Uterus (tissue), 2 donors: ENCODE data around the gene ELMO1.

Experiments
- CTCF ChIP-seq, 4 experiments: fragments of 200-600 bp in 2 of 4; fragments of 450-650 bp in 2 of 4; sonication (generic) in 2 of 4; IDR thresholded peaks; one replicate each; pipeline ENCODE4 v1.5.1; 2016 to 2019; ENCODE audit warnings: antibody characterized with exemption in 4 of 4, mild to moderate bottlenecking in 2 of 4, moderate library complexity in 1 of 4
- POLR2A ChIP-seq, 2 donors: fragments of 450-650 bp; IDR thresholded peaks; one replicate each; pipeline ENCODE4 v1.6.1; 2016; ENCODE audit warnings: antibody characterized with exemption in 2 of 2, mild to moderate bottlenecking in 1 of 2, moderate library complexity in 1 of 2

GRCh38 chr7:37249240-37249639 lies 199.4 kb downstream of the ELMO1 start:
- TF ChIP-seq CTCF (IDR thresholded peaks at IDR 0.05) = no peak
- TF ChIP-seq POLR2A (IDR thresholded peaks at IDR 0.05) = no peak
